GM19035 (cell line): ENCODE results near the gene APOC4.
"Not testable (repeated sequence)": the region's sequence is repeated elsewhere in the genome, so short reads cannot be mapped to it uniquely, and the experiment has no call there.

ENCODE experiments used
- ATAC-seq: cut with Tn5 transposase; IDR thresholded peaks from one replicate; pipeline ENCODE4 v1.9.1; 2021; ENCODE audit not compliant: unreplicated experiment

APOC4 gene

GRCh38 chr19:44914433-44915206 lies 27.4 kb upstream of the APOC4 start, which contains the start of gene APOC1:
TSS of gene APOC1 (plus strand) at chr19:44914608. CDS start at chr19:44914892, 284 bp downstream.
- ATAC-seq: peak; percentile 87

- ATAC-seq: no peak
Measured at GRCh38 chr19:44924243-44924725, 17.8 kb upstream of the APOC4 start.

- ATAC-seq: no peak
Measured at GRCh38 chr19:44925114-44925891, 16.7 kb upstream of the APOC4 start.

GRCh38 chr19:44926245-44927077 lies 15.6 kb upstream of the APOC4 start:
- ATAC-seq: not testable (repeated sequence)

GRCh38 chr19:44927746-44928145 lies 14.3 kb upstream of the APOC4 start:
- ATAC-seq: no peak

- ATAC-seq: no peak
Measured at GRCh38 chr19:44930088-44930487, 11.9 kb upstream of the APOC4 start.

- no peak for ATAC-seq
Measured at GRCh38 chr19:44931541-44931940, 10.5 kb upstream of the APOC4 start.

GRCh38 chr19:44939668-44940067 lies 2.4 kb upstream of the APOC4 start:
- ATAC-seq: no peak

GRCh38 chr19:44943801-44944249 lies 1.8 kb downstream of the APOC4 start:
- no peak for ATAC-seq

- ATAC-seq: no peak
Measured at GRCh38 chr19:44947041-44947581, 5.1 kb downstream of the APOC4 start.

- no peak for ATAC-seq
Measured at GRCh38 chr19:44948237-44948636, 6.2 kb downstream of the APOC4 start.

GRCh38 chr19:44948763-44949374 lies 6.8 kb downstream of the APOC4 start:
- no peak for ATAC-seq

GRCh38 chr19:44949550-44949949 lies 7.5 kb downstream of the APOC4 start:
- ATAC-seq: no peak

GRCh38 chr19:44951179-44952159 lies 9.4 kb downstream of the APOC4 start:
- no peak for ATAC-seq

GRCh38 chr19:44954278-44954648 lies 12.2 kb downstream of the APOC4 start:
- ATAC-seq: no peak

- peak; percentile 83 for ATAC-seq
Measured at GRCh38 chr19:44954649-44955504, 12.8 kb downstream of the APOC4 start, which contains the start of gene CLPTM1. TSS of gene CLPTM1 (plus strand) at chr19:44955380. CDS start at chr19:44955396, 16 bp downstream.

GRCh38 chr19:44955505-44956439 lies 13.7 kb downstream of the APOC4 start:
- ATAC-seq: no peak
